ENCODE data around the gene NLK. TPM values are rescaled to one million over a fixed set of nuclear protein-coding genes. Genes with fewer than 3 reads are reported as not detected.

Gene NLK
- total RNA-seq, 1 experiment from 2014 or later: 31.8 TPM

- Histone ChIP-seq H2BK20ac (ENCODE audit: low read depth, low read length, poor library complexity, severe bottlenecking) (no peak overlapping the region), H2BK5ac (ENCODE audit: insufficient read length, low read length) (no peak overlapping the region), H3K4ac (ENCODE audit: low read depth, low read length) (no peak overlapping the region), H3K4me2 (ENCODE audit: insufficient read depth, insufficient read length, low read length) (no peak overlapping the region), H2BK15ac (ENCODE audit: low read depth, low read length) (no peak overlapping the region), H2AFZ (ENCODE audit: low read length) (no peak overlapping the region), H2AK5ac (ENCODE audit: insufficient read length, low read length) (no peak overlapping the region), H4K5ac (ENCODE audit: insufficient read length, low read depth, low read length) (no peak overlapping the region), H4K91ac (ENCODE audit: insufficient read length, low read depth, low read length) (no peak overlapping the region), H3T11ph (ENCODE audit: low read length) (no peak overlapping the region), H4K20me1 (ENCODE audit: control insufficient read depth, insufficient read depth, insufficient read length) (no peaks in the 10 kb centered on the region), H3K4me1 (ENCODE audit: insufficient read depth, low read length) (no peaks in the 10 kb centered on the region), H3K18ac (ENCODE audit: insufficient read length, low read depth, low read length) (no peak overlapping the region), H3K27ac (ENCODE audit: insufficient read length, low read depth, low read length) (no peak overlapping the region), H3K14ac (ENCODE audit: insufficient read depth, low read length) (no peak overlapping the region), H3K9me3 (ENCODE audit: control insufficient read depth, low read depth, low read length) (no peaks in the 10 kb centered on the region), H3K23me2 (ENCODE audit: insufficient read length, low read depth, low read length, poor library complexity, severe bottlenecking) (no peaks in the 10 kb centered on the region), H3K79me1 (ENCODE audit: insufficient read depth, low read depth, low read length, poor library complexity, severe bottlenecking) (no peaks in the 10 kb centered on the region), H3K23ac (ENCODE audit: insufficient read length, low read depth, low read length) (no peak overlapping the region), H3K56ac (ENCODE audit: insufficient read length, low read depth, low read length) (no peak overlapping the region), H2BK12ac (ENCODE audit: insufficient read length, low read depth, low read length) (no peak overlapping the region), H3K9ac (ENCODE audit: extremely low read depth, insufficient read length, low read length) (no peak overlapping the region), H4K8ac (replicated peaks; ENCODE audit: insufficient read length, low read depth, low read length) (no peak overlapping the region), H3K27me3 (ENCODE audit: insufficient read depth, low read length) (no peaks in the 10 kb centered on the region), H2BK120ac (ENCODE audit: low read depth, low read length, poor library complexity, severe bottlenecking) (no peak overlapping the region), H3K79me2 (ENCODE audit: insufficient read depth, low read length) (no peaks in the 10 kb centered on the region)
- no peaks in the 10 kb centered on the region for H3K36me3 Mint-ChIP-seq (ENCODE audit: insufficient read depth in 1 of 3, low read depth in 3 of 3)
- no peak for DNase-seq
- no peak for TF ChIP-seq CTCF (conservative IDR thresholded peaks at IDR 0.05)
- peaks cover 10 to 14% of the 10 kb centered on the region in 2 experiments for H3K4me1 Mint-ChIP-seq
- H3K9me3 Mint-ChIP-seq: no peaks in the 10 kb centered on the region
- no CpG with 5 or more reads among the region's 3 CpGs for WGBS (ENCODE audit: extremely low coverage, insufficient read length, low lambda C conversion rate)
- H3K4me3 Mint-ChIP-seq: no peak overlapping the region
- no peak overlapping the region for H3K27ac Mint-ChIP-seq
- no peaks in the 10 kb centered on the region; the same call in none of the 2 replicates for H3K27me3 Mint-ChIP-seq (ENCODE audit: low read depth)
These were observed 41.3 kb upstream of the NLK start for GRCh38 chr17:28001149-28001548.

All from H9 (cell line).